CD4-positive, alpha-beta T cell (primary cell): ENCODE results near the gene XIST. TPM values are rescaled to one million over a fixed set of nuclear protein-coding genes. Genes with fewer than 3 reads are reported as not detected.

Source experiments
- ATAC-seq: fragments of 200-7000 bp; cut with Tn5 transposase; one replicate; pipeline ENCODE4 v1.10.0; 2022; ENCODE audit warnings: mild to moderate bottlenecking; ENCODE audit not compliant: poor library complexity
- CTCF ChIA-PET: fragments of 350-600 bp; sonication (Branson Sonifier 250); formaldehyde crosslinking; loops from one replicate; lab custom pipeline; 2021; ENCODE audit warnings: antibody characterized with exemption, inconsistent platforms; lab: Charles Lee
- POLR2A ChIA-PET: fragments of 350-600 bp; sonication (Branson Sonifier 250); formaldehyde crosslinking; loops from one replicate; lab custom pipeline; 2021; ENCODE audit warnings: antibody characterized with exemption, inconsistent platforms; lab: Charles Lee
- DNase-seq, 14 experiments: peaks; one replicate each; pipeline ENCODE4 v3.0.0-alpha.2; 2013 to 2020; ENCODE audit warnings: mixed read lengths in 2 of 14
- H3K27ac ChIP-seq, 2 donors: one replicate each; pipeline versions ENCODE4 v1.5.1 to v1.7.0; 2013; ENCODE audit warnings: low read length in 2 of 2, low read depth in 1 of 2, mild to moderate bottlenecking in 1 of 2
- H3K27me3 ChIP-seq, 2 experiments: 1 replicate in 1 of 2; 2 replicates in 1 of 2; pipeline versions ENCODE4 v1.6.1 to v1.7.0; 2013; ENCODE audit warnings: low read length in 2 of 2, control low read depth in 1 of 2, mild to moderate bottlenecking in 1 of 2, moderate library complexity in 1 of 2; ENCODE audit not compliant: insufficient read depth in 2 of 2, control insufficient read depth in 1 of 2
- H3K36me3 ChIP-seq: one replicate; pipeline ENCODE4 v1.6.1; 2013; ENCODE audit warnings: low read length, control low read depth; ENCODE audit not compliant: insufficient read depth
- H3K4me1 ChIP-seq: one replicate; pipeline ENCODE4 v1.6.1; 2013; ENCODE audit warnings: low read length, control low read depth; ENCODE audit not compliant: insufficient read depth
- H3K4me3 ChIP-seq: one replicate; pipeline ENCODE4 v1.5.1; 2013; ENCODE audit warnings: mild to moderate bottlenecking, low read length, moderate library complexity
- H3K9me3 ChIP-seq, 2 experiments: 1 replicate in 1 of 2; 2 replicates in 1 of 2; pipeline versions ENCODE4 v1.6.1 to v1.7.0; 2013; ENCODE audit warnings: low read length in 2 of 2, mild to moderate bottlenecking in 2 of 2, control low read depth in 1 of 2, moderate library complexity in 1 of 2; ENCODE audit not compliant: control insufficient read depth in 1 of 2, insufficient read depth in 1 of 2
- H3K27ac Mint-ChIP-seq: one replicate; pipeline ENCODE4 v1.8.0; 2020; ENCODE audit warnings: mixed read lengths
- H3K27me3 Mint-ChIP-seq: one replicate; pipeline ENCODE4 v1.8.0; 2021; ENCODE audit warnings: mixed read lengths
- H3K36me3 Mint-ChIP-seq: one replicate; pipeline ENCODE4 v1.8.0; 2021; ENCODE audit warnings: low read depth, mixed read lengths
- H3K4me1 Mint-ChIP-seq: one replicate; pipeline ENCODE4 v1.8.0; 2021; ENCODE audit warnings: low read depth, mixed read lengths
- H3K4me3 Mint-ChIP-seq: one replicate; pipeline ENCODE4 v1.8.0; 2020; ENCODE audit warnings: mild to moderate bottlenecking, mixed read lengths
- H3K9me3 Mint-ChIP-seq: one replicate; pipeline ENCODE4 v1.8.0; 2020; ENCODE audit warnings: mixed read lengths
- intact Hi-C, 2 experiments: fragments of 100-400 bp; cut with DNase I in 1 of 2; cut with micrococcal nuclease in 1 of 2; formaldehyde crosslinking; loops; one replicate each; pipeline versions ENCODE4 v1.15.1 to v1.9.0; 2023 to 2025; cut with DNase I, micrococcal nuclease
- total RNA-seq, 174 experiments: library from RNA in 2 of 174; stranded (reverse) in 2 of 174; gene quantifications; one replicate each; pipeline ENCODE4 v1.2.3 and lab custom pipeline; 2021 to 2026
- TF ChIP-seq, protein P1 (sequence below): fragments of 200-600 bp; IDR thresholded peaks from one replicate; pipeline ENCODE4 v1.8.0; 2022; ENCODE audit warnings: antibody characterized with exemption, mild to moderate bottlenecking

XIST gene
- total RNA-seq, 2 experiments from 2014 or later = not detected

DNA sequence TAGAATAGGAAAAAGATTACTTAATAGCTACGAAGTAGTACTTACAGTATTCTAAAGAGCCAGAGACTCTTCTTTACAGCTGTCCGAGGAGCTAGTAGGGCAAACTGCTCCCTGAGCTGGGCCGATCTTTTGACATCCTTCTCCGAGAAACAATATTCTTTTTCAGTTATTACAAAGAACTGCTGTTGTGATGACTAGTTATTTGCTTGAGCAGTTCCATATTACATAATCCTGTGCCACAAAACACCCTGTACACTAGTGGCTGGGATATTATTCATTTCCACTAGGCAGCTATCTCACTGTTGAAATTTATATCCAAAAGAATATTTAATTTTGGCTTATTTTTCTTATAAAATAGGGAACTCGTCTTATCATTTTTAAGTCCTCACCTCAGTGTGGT is 11.2 kb downstream of the XIST start:
- POLR2A ChIA-PET = no interaction called here
- Mint-ChIP-seq H3K27me3 (peaks cover 5% of the 10 kb centered on the region), H3K4me3 (no peak overlapping the region), H3K27ac (no peak overlapping the region), H3K36me3 (no peaks in the 10 kb centered on the region), H3K4me1 (no peaks in the 10 kb centered on the region), H3K9me3 (no peaks in the 10 kb centered on the region)
- TF ChIP-seq, protein P1, sequence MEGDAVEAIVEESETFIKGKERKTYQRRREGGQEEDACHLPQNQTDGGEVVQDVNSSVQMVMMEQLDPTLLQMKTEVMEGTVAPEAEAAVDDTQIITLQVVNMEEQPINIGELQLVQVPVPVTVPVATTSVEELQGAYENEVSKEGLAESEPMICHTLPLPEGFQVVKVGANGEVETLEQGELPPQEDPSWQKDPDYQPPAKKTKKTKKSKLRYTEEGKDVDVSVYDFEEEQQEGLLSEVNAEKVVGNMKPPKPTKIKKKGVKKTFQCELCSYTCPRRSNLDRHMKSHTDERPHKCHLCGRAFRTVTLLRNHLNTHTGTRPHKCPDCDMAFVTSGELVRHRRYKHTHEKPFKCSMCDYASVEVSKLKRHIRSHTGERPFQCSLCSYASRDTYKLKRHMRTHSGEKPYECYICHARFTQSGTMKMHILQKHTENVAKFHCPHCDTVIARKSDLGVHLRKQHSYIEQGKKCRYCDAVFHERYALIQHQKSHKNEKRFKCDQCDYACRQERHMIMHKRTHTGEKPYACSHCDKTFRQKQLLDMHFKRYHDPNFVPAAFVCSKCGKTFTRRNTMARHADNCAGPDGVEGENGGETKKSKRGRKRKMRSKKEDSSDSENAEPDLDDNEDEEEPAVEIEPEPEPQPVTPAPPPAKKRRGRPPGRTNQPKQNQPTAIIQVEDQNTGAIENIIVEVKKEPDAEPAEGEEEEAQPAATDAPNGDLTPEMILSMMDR = no peak
- Histone ChIP-seq H3K4me3 (no peak overlapping the region), H3K27me3 (no peaks in the 10 kb centered on the region), H3K36me3 (no peaks in the 10 kb centered on the region), H3K9me3 (no peaks in the 10 kb centered on the region), H3K27ac (no peak overlapping the region), H3K4me1 (no peaks in the 10 kb centered on the region)
- ATAC-seq (no peak), DNase-seq (no peak)
- intact Hi-C loops = no loop called here
- CTCF ChIA-PET = interaction anchor here (1.3 kb wide), 1 partner anchor 9 kb away, joined by 6 read pairs; no protein-coding TSS in a partner anchor

DNA sequence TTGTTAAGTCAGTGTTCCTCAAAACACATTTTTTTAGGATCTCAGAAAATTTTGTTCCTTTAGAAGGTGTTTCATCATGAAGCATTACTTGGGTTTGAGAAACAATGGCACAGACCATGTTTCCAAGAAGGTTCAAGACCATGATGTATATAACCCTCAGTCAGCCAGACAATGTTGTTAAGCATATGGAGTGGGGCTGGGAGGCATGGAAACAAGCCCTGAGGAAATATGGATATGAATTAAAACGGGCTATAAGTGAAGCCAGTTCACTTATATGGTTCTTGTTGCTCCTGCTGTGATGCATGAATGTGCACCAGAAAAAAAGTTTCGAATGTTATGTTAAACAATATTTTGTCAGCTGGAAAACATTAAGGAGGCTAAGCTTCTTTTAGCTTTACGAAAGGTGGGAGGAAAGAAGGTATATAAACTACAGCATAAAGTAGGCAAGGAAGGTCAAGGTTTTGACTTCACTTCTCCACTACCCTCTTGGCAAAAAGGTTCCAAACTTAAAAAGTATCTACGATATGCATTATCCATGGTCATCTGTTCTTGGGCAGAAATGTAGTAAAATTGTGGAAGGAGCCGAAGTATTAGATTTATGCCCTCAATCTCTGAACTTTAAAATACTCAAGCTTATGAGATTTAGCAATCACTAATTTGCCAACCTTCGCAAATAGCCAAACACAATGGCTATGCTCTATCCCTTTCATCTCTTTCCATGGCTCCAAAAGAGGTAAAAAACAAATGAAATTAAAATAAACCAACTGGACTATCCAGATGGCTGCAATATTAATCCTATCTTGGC is 12.2 kb downstream of the XIST start:
- Mint-ChIP-seq H3K36me3 (no peaks in the 10 kb centered on the region), H3K27ac (no peak overlapping the region), H3K27me3 (peaks cover 7% of the 10 kb centered on the region), H3K9me3 (no peaks in the 10 kb centered on the region), H3K4me1 (no peaks in the 10 kb centered on the region), H3K4me3 (no peak overlapping the region)
- no peak for ATAC-seq
- TF ChIP-seq, protein P1 = no peak
- ChIA-PET CTCF (interaction anchor here (1.3 kb wide), 1 partner anchor 8 kb away, joined by 6 read pairs; no protein-coding TSS in a partner anchor), POLR2A (no interaction called here)
- no peak overlapping the region for H3K27ac ChIP-seq
- no peaks in the 10 kb centered on the region for H3K27me3 ChIP-seq
- intact Hi-C loops = no loop called here
- H3K9me3 ChIP-seq = no peaks in the 10 kb centered on the region
- DNase-seq = no peak
- H3K36me3 ChIP-seq = no peaks in the 10 kb centered on the region
- H3K4me1 ChIP-seq = no peaks in the 10 kb centered on the region
- no peak overlapping the region for H3K4me3 ChIP-seq

- ChIA-PET CTCF (interaction anchor here (1.1 kb wide), 1 partner anchor 11 kb away, joined by 3 read pairs; no protein-coding TSS in a partner anchor), POLR2A (no interaction called here)
- H3K4me1 Mint-ChIP-seq = no peaks in the 10 kb centered on the region
- TF ChIP-seq, protein P1 = no peak
- no peak for ATAC-seq
- Histone ChIP-seq H3K9me3 (no peaks in the 10 kb centered on the region), H3K36me3 (no peaks in the 10 kb centered on the region), H3K4me3 (no peak overlapping the region), H3K27ac (no peak overlapping the region), H3K27me3 (no peaks in the 10 kb centered on the region), H3K4me1 (no peaks in the 10 kb centered on the region)
- H3K27me3 Mint-ChIP-seq = peaks cover 7% of the 10 kb centered on the region
- no peaks in the 10 kb centered on the region for H3K9me3 Mint-ChIP-seq
- no peak for DNase-seq
- intact Hi-C loops = no loop called here
- H3K27ac Mint-ChIP-seq = no peak overlapping the region
- no peak overlapping the region for H3K4me3 Mint-ChIP-seq
- no peaks in the 10 kb centered on the region for H3K36me3 Mint-ChIP-seq
Measured at GRCh38 chrX:73839152-73839551, 13.4 kb downstream of the XIST start.
